Psoas muscle (tissue), 8 donors: Measurements from ENCODE around the gene MICAL3. TPM values are rescaled to one million over a fixed set of nuclear protein-coding genes. Genes with fewer than 3 reads are reported as not detected.
"Not testable (repeated sequence)": the region's sequence is repeated elsewhere in the genome, so short reads cannot be mapped to it uniquely, and the experiment has no call there.

Experiments used
- ATAC-seq, 4 donors: fragments of 200-7000 bp; cut with Tn5 transposase; one replicate each; pipeline ENCODE4 v1.9.1; 2020; ENCODE audit warnings: moderate library complexity in 3 of 4, mild to moderate bottlenecking in 2 of 4
- DNase-seq, 2 donors: peaks; one replicate each; pipeline ENCODE4 v3.0.0-alpha.2; 2020
- H3K27ac ChIP-seq: fragments of 200-600 bp; one replicate; pipeline ENCODE4 v1.8.0; 2022
- H3K27me3 ChIP-seq, 3 donors: fragments of 200-600 bp in 1 of 3; one replicate each; pipeline versions ENCODE4 v1.6.1 to v1.8.0; 2013 to 2022; ENCODE audit warnings: low read length in 2 of 3, mild to moderate bottlenecking in 2 of 3, moderate library complexity in 1 of 3; ENCODE audit not compliant: insufficient read depth in 3 of 3
- H3K36me3 ChIP-seq, 2 donors: fragments of 200-600 bp in 1 of 2; one replicate each; pipeline versions ENCODE4 v1.6.1 to v1.8.0; 2013 to 2022; ENCODE audit warnings: low read depth in 1 of 2, mild to moderate bottlenecking in 1 of 2, moderate library complexity in 1 of 2; ENCODE audit not compliant: insufficient read depth in 1 of 2
- H3K4me1 ChIP-seq: fragments of 200-600 bp; one replicate; pipeline ENCODE4 v1.8.0; 2022
- H3K4me3 ChIP-seq: fragments of 200-600 bp; one replicate; pipeline ENCODE4 v1.8.0; 2022; ENCODE audit warnings: mild to moderate bottlenecking
- H3K9me3 ChIP-seq: fragments of 200-600 bp; one replicate; pipeline ENCODE4 v1.8.0; 2022
- WGBS, 3 donors: extraction: QIAGEN DNeasy Blood & Tissue Kit; methylation state at CpG; one replicate each; pipeline versions ENCODE4 v1.1.6 to v1.1.7; 2013; 5-methylcytosine and 5-hydroxymethylcytosine counted together
- intact Hi-C, 2 donors: fragments of 100-400 bp; cut with DNase I; formaldehyde crosslinking; loops; one replicate each; pipeline versions ENCODE4 v1.11.0 to v1.14.2; 2022
- polyA plus RNA-seq, 3 donors: library from polyadenylated mRNA; stranded (reverse); fragments of 200-250 nt; gene quantifications; one replicate each; pipeline ENCODE4 v1.2.3, GENCODE V29; 2013
- total RNA-seq, 4 donors: library from RNA; stranded (reverse); fragmentation: NEBNext Ultra II Directional in 2 of 4; extraction: Animal tissue kit (Norgen Biotek cat#: 25700) in 2 of 4; gene quantifications; one replicate each; pipeline versions ENCODE4 v1.2.1 to v1.2.4, GENCODE V29; 2021 to 2023
- TF ChIP-seq, protein P1 (sequence below): fragments of 200-600 bp; IDR thresholded peaks from one replicate; pipeline ENCODE4 v1.8.0; 2022; ENCODE audit warnings: antibody characterized with exemption
- donor health status: healthy with polysubstance abuse.
- donor health status: DM: no; HTN: no; CAD: no; lungs with moderate emphysema.
- donor health status: Bipolar disorder and iron deficiency.
- donor health status: healthy.
- donor health status: DM: yes; HTN: yes; CAD: no.
- donor health status: DM: no; HTN: no; CAD: no.
- donor health status: DM: no; HTN: no; CAD: no.
- donor health status: DM: yes; HTN: yes; CAD: no.

MICAL3 gene
- total and polyA plus RNA-seq, 7 donors = 2.1 to 38.3 (median 15.5) TPM

DNA sequence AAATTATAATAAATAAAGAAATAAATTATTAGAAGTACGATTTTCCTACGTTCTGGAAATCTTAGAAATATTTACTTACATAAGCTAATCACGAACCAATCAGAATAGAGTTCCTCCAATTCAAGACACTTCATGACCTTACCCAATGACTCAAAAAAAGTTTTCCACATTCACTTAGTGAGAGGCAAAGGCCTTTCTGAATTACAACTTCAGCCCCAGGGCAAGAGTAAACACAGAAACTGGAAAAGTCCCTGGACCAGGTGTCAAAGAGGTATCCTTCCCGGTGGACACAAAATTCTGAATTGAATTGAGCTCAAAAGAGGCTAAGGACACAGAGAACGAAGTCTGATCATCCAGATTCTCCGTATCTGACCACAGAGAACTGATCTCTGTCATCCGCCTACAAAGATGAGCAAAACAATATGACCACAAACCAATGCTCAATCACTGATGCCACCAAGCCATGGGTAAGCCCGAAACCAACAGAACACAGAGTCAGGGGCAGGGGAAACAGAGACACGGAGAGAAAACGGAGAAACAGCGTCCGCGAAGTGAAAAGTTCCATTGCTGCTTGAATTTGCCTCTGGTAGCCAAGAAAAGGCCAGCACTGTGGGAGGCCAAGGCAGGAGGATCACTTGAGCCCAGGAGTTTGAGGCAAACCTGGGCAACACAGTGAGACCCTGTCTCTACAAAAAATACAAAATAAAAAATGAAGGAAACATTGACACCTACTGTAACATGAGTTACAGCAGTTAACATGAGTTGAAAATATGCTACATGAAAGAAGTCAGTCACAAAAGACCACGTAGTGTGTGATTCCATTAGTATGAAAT is 256.9 kb downstream of the MICAL3 start:
- WGBS, 3 donors = 94 to 96% (median 94%) methylated on average over 14 of the region's 14 CpGs
- Histone ChIP-seq H3K9me3 (no peaks in the 10 kb centered on the region), H3K27me3 (no peaks in the 10 kb centered on the region), H3K4me3 (no peak overlapping the region), H3K36me3 (no peaks in the 10 kb centered on the region), H3K4me1 (no peaks in the 10 kb centered on the region), H3K27ac (no peak overlapping the region)
- TF ChIP-seq, protein P1, sequence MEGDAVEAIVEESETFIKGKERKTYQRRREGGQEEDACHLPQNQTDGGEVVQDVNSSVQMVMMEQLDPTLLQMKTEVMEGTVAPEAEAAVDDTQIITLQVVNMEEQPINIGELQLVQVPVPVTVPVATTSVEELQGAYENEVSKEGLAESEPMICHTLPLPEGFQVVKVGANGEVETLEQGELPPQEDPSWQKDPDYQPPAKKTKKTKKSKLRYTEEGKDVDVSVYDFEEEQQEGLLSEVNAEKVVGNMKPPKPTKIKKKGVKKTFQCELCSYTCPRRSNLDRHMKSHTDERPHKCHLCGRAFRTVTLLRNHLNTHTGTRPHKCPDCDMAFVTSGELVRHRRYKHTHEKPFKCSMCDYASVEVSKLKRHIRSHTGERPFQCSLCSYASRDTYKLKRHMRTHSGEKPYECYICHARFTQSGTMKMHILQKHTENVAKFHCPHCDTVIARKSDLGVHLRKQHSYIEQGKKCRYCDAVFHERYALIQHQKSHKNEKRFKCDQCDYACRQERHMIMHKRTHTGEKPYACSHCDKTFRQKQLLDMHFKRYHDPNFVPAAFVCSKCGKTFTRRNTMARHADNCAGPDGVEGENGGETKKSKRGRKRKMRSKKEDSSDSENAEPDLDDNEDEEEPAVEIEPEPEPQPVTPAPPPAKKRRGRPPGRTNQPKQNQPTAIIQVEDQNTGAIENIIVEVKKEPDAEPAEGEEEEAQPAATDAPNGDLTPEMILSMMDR = no peak
- DNase-seq = no peak
- intact Hi-C loops = no loop called here
- ATAC-seq = no peak

DNA sequence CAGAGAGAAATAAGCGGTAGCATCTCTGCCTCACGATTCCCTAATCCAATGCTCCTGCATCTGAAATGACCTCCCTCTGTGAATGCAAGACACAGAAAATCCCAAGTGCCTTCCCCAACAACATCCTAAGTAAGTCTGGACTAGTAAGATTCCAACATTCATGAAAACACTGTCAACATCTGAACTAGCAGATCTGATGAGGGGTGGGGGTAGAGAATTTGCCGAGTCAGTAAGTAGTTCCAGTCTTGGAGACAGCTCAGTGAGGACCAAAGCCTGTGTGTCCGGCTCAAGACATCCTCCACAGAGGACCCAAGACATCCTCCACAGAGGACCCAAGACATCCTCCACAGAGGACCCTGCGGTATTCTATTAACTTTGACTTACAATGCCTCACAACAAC is 259.5 kb downstream of the MICAL3 start:
- H3K4me3 ChIP-seq, ATAC-seq, DNase-seq, H3K27me3 ChIP-seq, intact Hi-C loops, H3K36me3 ChIP-seq, H3K4me1 ChIP-seq, H3K27ac ChIP-seq, H3K9me3 ChIP-seq: not testable (repeated sequence)
- WGBS, 3 donors = 90 to 93% (median 90%) methylated on average over 5 of the region's 5 CpGs

DNA sequence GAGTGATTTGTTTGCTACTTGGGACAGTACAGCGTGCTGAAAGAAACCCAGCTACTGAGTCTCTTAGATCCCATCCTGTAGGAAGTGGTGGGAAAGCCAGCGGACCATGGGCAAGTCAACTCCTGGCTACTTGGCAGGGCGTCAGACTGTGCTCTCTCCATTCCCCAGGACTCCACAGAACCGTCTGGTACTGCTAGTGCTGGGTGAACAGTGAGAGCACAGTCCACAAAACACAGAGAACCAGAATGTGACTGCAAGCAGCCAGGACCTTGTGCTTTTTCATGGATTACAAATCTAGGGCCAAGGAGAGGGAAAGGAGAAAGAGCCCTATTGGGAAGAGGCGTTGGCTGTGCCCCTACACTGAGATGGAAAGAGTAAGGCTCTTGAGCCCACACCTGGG is 260.3 kb downstream of the MICAL3 start:
- Histone ChIP-seq H3K36me3 (no peaks in the 10 kb centered on the region), H3K27ac (no peak overlapping the region), H3K4me3 (no peak overlapping the region), H3K27me3 (no peaks in the 10 kb centered on the region), H3K9me3 (no peaks in the 10 kb centered on the region), H3K4me1 (no peaks in the 10 kb centered on the region)
- intact Hi-C loops = no loop called here
- DNase-seq (no peak), ATAC-seq (no peak)
- WGBS, 3 donors = 71 to 76% (median 74%) methylated on average over 5 of the region's 5 CpGs
- TF ChIP-seq, protein P1 = no peak

DNA sequence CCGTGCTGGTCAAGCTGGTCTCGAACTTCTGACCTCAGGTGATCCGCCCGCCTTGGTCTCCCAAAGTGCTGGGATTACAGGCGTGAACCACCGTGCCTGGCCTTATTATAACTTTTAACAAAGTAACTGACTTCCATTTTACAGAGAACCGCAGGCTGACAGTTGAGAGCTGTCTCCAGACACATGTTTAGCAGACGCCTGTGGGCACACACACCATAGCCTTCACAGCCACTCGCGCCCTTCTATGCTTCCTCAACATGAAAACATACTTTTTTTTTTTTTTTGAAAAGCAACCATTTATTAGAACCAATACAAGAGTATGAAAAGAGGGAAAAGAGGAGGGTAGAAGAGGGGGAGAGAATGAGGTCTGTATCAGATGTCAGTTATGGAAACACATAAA is 260.9 kb downstream of the MICAL3 start:
- intact Hi-C loops, DNase-seq, H3K4me1 ChIP-seq, H3K27me3 ChIP-seq, ATAC-seq, H3K4me3 ChIP-seq, H3K36me3 ChIP-seq, H3K27ac ChIP-seq, H3K9me3 ChIP-seq: not testable (repeated sequence)
- 83 to 91% (median 89%) methylated on average over 10 of the region's 10 CpGs for WGBS, 3 donors

DNA sequence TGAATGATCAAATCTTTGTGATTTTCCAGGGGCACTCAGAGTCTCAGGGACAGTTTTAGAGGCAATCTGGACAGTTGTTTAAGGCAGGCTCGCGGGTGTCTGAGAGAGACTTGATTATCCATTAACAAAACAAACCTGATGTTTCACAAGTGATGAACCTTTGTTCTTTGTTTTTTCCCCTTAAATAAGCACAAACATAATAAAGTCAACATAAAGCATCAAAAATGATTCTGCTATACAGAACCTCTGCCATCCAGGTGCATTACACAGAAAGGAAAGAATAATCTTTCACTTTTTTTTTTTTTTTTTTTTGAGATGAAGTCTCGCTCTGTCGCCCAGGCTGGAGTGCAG is 263.2 kb downstream of the MICAL3 start:
- intact Hi-C loops = no loop called here
- Histone ChIP-seq H3K4me1 (no peaks in the 10 kb centered on the region), H3K36me3 (no peaks in the 10 kb centered on the region), H3K27me3 (no peaks in the 10 kb centered on the region), H3K4me3 (no peak overlapping the region), H3K27ac (no peak overlapping the region), H3K9me3 (no peaks in the 10 kb centered on the region)
- WGBS, 3 donors = 84 to 93% (median 93%) methylated on average over 2 of the region's 4 CpGs
- DNase-seq = no peak
- TF ChIP-seq, protein P1 = no peak
- no peak for ATAC-seq
